H1 (cell line): Measurements from ENCODE around the gene LRRK1. TPM values are rescaled to one million over a fixed set of nuclear protein-coding genes. Genes with fewer than 3 reads are reported as not detected.

Experiments
- CHD2 ChIP-seq: IDR thresholded peaks from 2 replicates; pipeline ENCODE4 v1.6.1; 2012; ENCODE audit warnings: low read length, improper control_type of control experiment
- GTF2F1 ChIP-seq: IDR thresholded peaks from 2 replicates; pipeline ENCODE4 v1.6.1; 2012; ENCODE audit warnings: low read depth, low read length, improper control_type of control experiment, borderline replicate concordance
- TAF1 ChIP-seq: IDR thresholded peaks from 2 replicates; pipeline ENCODE4 v1.6.1; 2011; ENCODE audit warnings: mild to moderate bottlenecking, low read depth, low read length
- polyA plus RNA-seq, 7 experiments: library from polyadenylated mRNA; depleted of rRNA in 3 of 7; stranded (reverse) in 5 of 7; unstranded in 2 of 7; fragments of >200 nt in 5 of 7; fragments of 200-250 nt in 2 of 7; gene quantifications; 1 replicate in 5 of 7; 2 replicates in 1 of 7; 4 replicates in 1 of 7; pipeline versions ENCODE4 v1.2.1 to v1.2.3, GENCODE V29; 2011 to 2013; ENCODE audit warnings: missing spikeins in 2 of 7, mixed read lengths in 2 of 7
- total RNA-seq: library from RNA; stranded (reverse); fragmentation: NEBNext Ultra II Directional; extraction: Animal tissue kit (Norgen Biotek cat#: 25700); gene quantifications from 2 replicates; pipeline ENCODE4 v1.2.1, GENCODE V29; 2021
- TF ChIP-seq, protein P1 (sequence below), 3 experiments: IDR thresholded peaks; 1 replicate in 2 of 3; 2 replicates in 1 of 3; pipeline versions ENCODE4 v1.5.1 to v1.6.1; 2011; ENCODE audit warnings: low read length in 3 of 3, mild to moderate bottlenecking in 3 of 3, inconsistent platforms in 2 of 3, low read depth in 1 of 3, moderate library complexity in 1 of 3; ENCODE audit not compliant: insufficient read depth in 1 of 3; ENCODE audit errors: control extremely low read depth in 1 of 3

The LRRK1 gene
- total and polyA plus RNA-seq, 2 of the 8 experiments (the other 6 are each of a cell fraction or from before 2014, with no cell fraction given) = 1.2 to 3.6 TPM

DNA sequence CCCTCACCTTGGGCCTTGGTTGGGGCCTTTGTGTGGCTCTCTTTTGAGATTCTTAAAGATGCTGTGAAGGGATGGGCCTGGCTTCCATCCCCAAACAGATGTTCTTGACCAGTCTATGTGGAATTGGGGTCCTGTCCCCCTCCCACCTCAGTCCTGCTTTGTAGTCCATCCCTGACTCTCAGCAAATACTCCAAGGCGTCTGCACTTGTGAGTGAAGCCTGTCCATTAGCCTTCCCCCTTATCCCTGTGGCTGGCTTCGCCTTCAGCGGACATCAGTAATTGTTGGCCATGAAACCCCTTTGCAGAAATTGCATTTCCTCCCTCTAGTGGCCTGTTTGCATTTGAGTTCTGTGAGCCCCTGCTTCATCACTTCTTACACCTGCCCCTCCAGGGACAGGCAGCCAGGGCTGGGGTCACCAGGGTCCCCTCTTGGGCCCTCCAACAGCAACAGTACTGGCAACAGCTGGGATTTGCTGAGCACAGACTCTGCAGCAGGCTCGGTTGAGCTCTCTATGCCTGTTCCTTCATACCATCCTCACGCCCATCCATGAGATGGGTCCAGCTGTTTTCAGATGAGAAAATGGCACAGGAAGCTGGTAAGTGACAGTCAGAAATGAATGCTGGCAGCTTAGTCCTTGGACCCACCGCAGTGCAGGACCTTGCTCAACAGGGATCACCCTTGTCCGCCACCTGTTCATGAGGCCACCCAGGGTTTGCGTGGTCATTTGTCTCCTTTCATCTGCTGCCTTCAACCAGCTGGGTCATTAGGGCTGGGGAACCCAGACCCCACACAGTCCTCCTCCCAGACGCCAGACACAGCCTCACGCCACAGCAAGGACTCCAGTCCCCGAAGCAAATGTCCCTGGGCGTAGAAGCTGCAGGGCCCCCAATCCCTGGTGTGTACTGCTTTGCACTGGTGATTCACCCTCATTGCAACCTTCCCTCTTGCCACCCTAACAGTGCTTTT is 8.9 kb upstream of the LRRK1 start (continued):
- TF ChIP-seq, protein P1, sequence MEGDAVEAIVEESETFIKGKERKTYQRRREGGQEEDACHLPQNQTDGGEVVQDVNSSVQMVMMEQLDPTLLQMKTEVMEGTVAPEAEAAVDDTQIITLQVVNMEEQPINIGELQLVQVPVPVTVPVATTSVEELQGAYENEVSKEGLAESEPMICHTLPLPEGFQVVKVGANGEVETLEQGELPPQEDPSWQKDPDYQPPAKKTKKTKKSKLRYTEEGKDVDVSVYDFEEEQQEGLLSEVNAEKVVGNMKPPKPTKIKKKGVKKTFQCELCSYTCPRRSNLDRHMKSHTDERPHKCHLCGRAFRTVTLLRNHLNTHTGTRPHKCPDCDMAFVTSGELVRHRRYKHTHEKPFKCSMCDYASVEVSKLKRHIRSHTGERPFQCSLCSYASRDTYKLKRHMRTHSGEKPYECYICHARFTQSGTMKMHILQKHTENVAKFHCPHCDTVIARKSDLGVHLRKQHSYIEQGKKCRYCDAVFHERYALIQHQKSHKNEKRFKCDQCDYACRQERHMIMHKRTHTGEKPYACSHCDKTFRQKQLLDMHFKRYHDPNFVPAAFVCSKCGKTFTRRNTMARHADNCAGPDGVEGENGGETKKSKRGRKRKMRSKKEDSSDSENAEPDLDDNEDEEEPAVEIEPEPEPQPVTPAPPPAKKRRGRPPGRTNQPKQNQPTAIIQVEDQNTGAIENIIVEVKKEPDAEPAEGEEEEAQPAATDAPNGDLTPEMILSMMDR (IDR thresholded peaks at IDR 0.05; ENCODE audit: control extremely low read depth in 1 of 3, insufficient read depth in 1 of 3, low read depth in 1 of 3, low read length in 3 of 3) = peak; percentile 12 to 48 (median 48)
- TF ChIP-seq TAF1 = no peak
- no peak for TF ChIP-seq CHD2
- TF ChIP-seq GTF2F1 = no peak
